H1 (cell line): Measurements from ENCODE around the gene GBP4. TPM values are rescaled to one million over a fixed set of nuclear protein-coding genes. Genes with fewer than 3 reads are reported as not detected.

Experiments used
- CTCF ChIA-PET: fragments of 300-600 bp; sonication (Branson Sonifier 250); formaldehyde crosslinking; loops from one replicate; lab custom pipeline; 2021; ENCODE audit not compliant: partially characterized antibody; lab: Charles Lee
- POLR2A ChIA-PET: fragments of 300-600 bp; sonication (Branson Sonifier 250); formaldehyde crosslinking; loops from one replicate; lab custom pipeline; 2021; ENCODE audit warnings: inconsistent platforms; ENCODE audit not compliant: partially characterized antibody; lab: Charles Lee
- DNase-seq, 2 experiments: peaks; one replicate each; pipeline versions ENCODE4 v3.0.0 to v3.0.0-alpha.2; 2010 to 2022; ENCODE audit warnings: low spot score in 2 of 2, low read depth in 1 of 2, mixed read lengths in 1 of 2
- FAIRE-seq: peaks from 2 replicates; lab custom pipeline; 2011; peaks lifted over from hg19 to GRCh38; lab: Jason Lieb, UNC
- H2AFZ ChIP-seq: 2 replicates; pipeline ENCODE4 v1.8.1; 2012; ENCODE audit warnings: low read length, inconsistent platforms
- H2AK5ac ChIP-seq: 2 replicates; pipeline ENCODE4 v1.6.1; 2013; ENCODE audit warnings: low read depth, low read length
- H2BK120ac ChIP-seq: replicated peaks from 2 replicates; pipeline ENCODE3; 2013; ENCODE audit warnings: low read depth, low read length, inconsistent platforms
- H2BK12ac ChIP-seq: 2 replicates; pipeline ENCODE4 v1.6.1; 2013; ENCODE audit warnings: low read depth, low read length
- H2BK15ac ChIP-seq: 2 replicates; pipeline ENCODE4 v1.6.1; 2013; ENCODE audit warnings: low read length
- H2BK20ac ChIP-seq: 2 replicates; pipeline ENCODE4 v1.6.1; 2013; ENCODE audit warnings: low read length
- H2BK5ac ChIP-seq: 2 replicates; pipeline ENCODE4 v1.6.1; 2013; ENCODE audit warnings: low read depth, low read length
- H3K14ac ChIP-seq: 2 replicates; pipeline ENCODE4 v1.6.1; 2013; ENCODE audit warnings: inconsistent platforms; ENCODE audit not compliant: insufficient read length
- H3K18ac ChIP-seq: 2 replicates; pipeline ENCODE4 v1.6.1; 2013; ENCODE audit warnings: low read length; ENCODE audit errors: extremely low read depth
- H3K23ac ChIP-seq: 2 replicates; pipeline ENCODE4 v1.6.1; 2013; ENCODE audit warnings: inconsistent platforms; ENCODE audit not compliant: insufficient read length
- H3K23me2 ChIP-seq: 2 replicates; pipeline ENCODE4 v1.6.1; 2013; ENCODE audit warnings: low read depth, low read length
- H3K27ac ChIP-seq: 2 replicates; pipeline ENCODE4 v1.6.1; 2011; ENCODE audit warnings: low read depth, low read length, inconsistent platforms
- H3K27me3 ChIP-seq, 4 experiments: replicated peaks in 1 of 4; 1 replicate in 1 of 4; 2 replicates in 3 of 4; pipeline versions ENCODE4 v1.6.1 to v1.8.1; 2011 to 2013; ENCODE audit warnings: low read length in 3 of 4, mild to moderate bottlenecking in 3 of 4, inconsistent platforms in 2 of 4, mixed read lengths in 2 of 4, moderate library complexity in 1 of 4; ENCODE audit not compliant: control insufficient read depth in 3 of 4, insufficient read depth in 3 of 4; ENCODE audit errors: extremely low read depth in 1 of 4
- H3K36me3 ChIP-seq, 4 experiments: 2 replicates each; pipeline versions ENCODE4 v1.6.1 to v1.8.1; 2011 to 2013; ENCODE audit warnings: mild to moderate bottlenecking in 4 of 4, low read length in 3 of 4, moderate library complexity in 2 of 4, control low read depth in 1 of 4, inconsistent platforms in 1 of 4; ENCODE audit not compliant: insufficient read depth in 4 of 4, control insufficient read depth in 2 of 4
- H3K4ac ChIP-seq: replicated peaks from 2 replicates; pipeline ENCODE3; 2013; ENCODE audit warnings: low read length, low read depth, mixed read lengths, inconsistent platforms; ENCODE audit not compliant: insufficient read length
- H3K4me1 ChIP-seq, 4 experiments: replicated peaks in 1 of 4; 1 replicate in 1 of 4; 2 replicates in 3 of 4; pipeline versions ENCODE4 v1.6.1 to v1.8.1; 2011 to 2013; ENCODE audit warnings: low read length in 3 of 4, inconsistent platforms in 2 of 4, mixed read lengths in 1 of 4; ENCODE audit not compliant: insufficient read depth in 4 of 4, control insufficient read depth in 3 of 4
- H3K4me2 ChIP-seq, 2 experiments: 2 replicates each; pipeline versions ENCODE4 v1.6.1 to v1.8.1; 2011 to 2013; ENCODE audit warnings: low read depth in 2 of 2, low read length in 2 of 2, control low read depth in 1 of 2, inconsistent platforms in 1 of 2, mild to moderate bottlenecking in 1 of 2; ENCODE audit not compliant: insufficient read depth in 1 of 2
- H3K4me3 ChIP-seq, 4 experiments: fragments of 200-600, 300-600 bp in 1 of 4; sonication (generic), shearing (Covaris generic), sonication (Bioruptor Twin) in 1 of 4; 2 replicates each; pipeline versions ENCODE4 v1.5.1 to v1.8.1; 2011 to 2016; ENCODE audit warnings: low read length in 4 of 4, low read depth in 3 of 4, control low read depth in 2 of 4, inconsistent platforms in 2 of 4, mild to moderate bottlenecking in 2 of 4, mixed read lengths in 1 of 4, moderate library complexity in 1 of 4; ENCODE audit not compliant: insufficient read depth in 2 of 4; ENCODE audit errors: extremely low read depth in 1 of 4
- H3K56ac ChIP-seq: replicated peaks from 2 replicates; pipeline ENCODE3; 2013; ENCODE audit warnings: low read depth, mild to moderate bottlenecking, mixed read lengths, low read length, inconsistent platforms; ENCODE audit not compliant: insufficient read length
- H3K79me1 ChIP-seq: 2 replicates; pipeline ENCODE4 v1.6.1; 2013; ENCODE audit warnings: low read depth, low read length, control low read depth
- H3K79me2 ChIP-seq, 2 experiments: 2 replicates each; pipeline versions ENCODE4 v1.6.1 to v1.8.1; 2012 to 2013; ENCODE audit warnings: low read length in 2 of 2, mild to moderate bottlenecking in 2 of 2, inconsistent platforms in 1 of 2; ENCODE audit not compliant: insufficient read depth in 2 of 2, control insufficient read depth in 1 of 2
- H3K9ac ChIP-seq, 4 experiments: replicated peaks in 1 of 4; 1 replicate in 1 of 4; 2 replicates in 3 of 4; pipeline versions ENCODE4 v1.6.1 to v1.8.1; 2011 to 2013; ENCODE audit warnings: low read depth in 3 of 4, low read length in 3 of 4, control low read depth in 2 of 4, mild to moderate bottlenecking in 2 of 4, moderate library complexity in 2 of 4, inconsistent platforms in 1 of 4; ENCODE audit errors: extremely low read depth in 1 of 4
- H3K9me3 ChIP-seq, 2 experiments: 2 replicates each; pipeline versions ENCODE4 v1.6.1 to v1.8.1; 2012 to 2013; ENCODE audit warnings: mild to moderate bottlenecking in 2 of 2, moderate library complexity in 2 of 2, control low read depth in 1 of 2, inconsistent platforms in 1 of 2, low read depth in 1 of 2, low read length in 1 of 2, mixed read lengths in 1 of 2; ENCODE audit not compliant: insufficient read depth in 2 of 2
- H4K20me1 ChIP-seq, 2 experiments: replicated peaks in 1 of 2; 2 replicates each; pipeline versions ENCODE3 to v1.8.1; 2011 to 2013; ENCODE audit warnings: inconsistent platforms in 2 of 2, low read length in 2 of 2, mild to moderate bottlenecking in 1 of 2; ENCODE audit not compliant: insufficient read depth in 2 of 2, control insufficient read depth in 1 of 2
- H4K5ac ChIP-seq: 2 replicates; pipeline ENCODE4 v1.6.1; 2013; ENCODE audit warnings: low read length, low read depth, mixed read lengths, inconsistent platforms; ENCODE audit not compliant: insufficient read length
- H4K8ac ChIP-seq: 2 replicates; pipeline ENCODE4 v1.8.0; 2013; ENCODE audit warnings: mild to moderate bottlenecking, moderate library complexity, low read length, inconsistent platforms; ENCODE audit not compliant: insufficient read depth; ENCODE audit errors: extremely low read depth
- H4K91ac ChIP-seq: replicated peaks from 2 replicates; pipeline ENCODE3; 2013; ENCODE audit warnings: low read length, mixed read lengths, inconsistent platforms; ENCODE audit not compliant: insufficient read length
- CTBP2 ChIP-seq: IDR thresholded peaks from 2 replicates; pipeline ENCODE4 v1.7.0; 2011; ENCODE audit warnings: borderline replicate concordance, mild to moderate bottlenecking, moderate library complexity, mixed read lengths, low read length; ENCODE audit not compliant: insufficient read depth, insufficient read length
- RBBP5 ChIP-seq: IDR thresholded peaks from 2 replicates; pipeline ENCODE4 v1.7.1; 2012; ENCODE audit warnings: low read depth, mild to moderate bottlenecking, inconsistent platforms, low read length, moderate library complexity, borderline replicate concordance
- SIRT6 ChIP-seq: IDR thresholded peaks from one replicate; pipeline ENCODE4 v1.7.1; 2012; ENCODE audit warnings: low read length, inconsistent platforms
- SIX5 ChIP-seq: IDR thresholded peaks from 2 replicates; pipeline ENCODE4 v1.6.1; 2011; ENCODE audit warnings: mild to moderate bottlenecking, low read depth, low read length
- SP2 ChIP-seq: IDR thresholded peaks from 2 replicates; pipeline ENCODE4 v1.6.1; 2012; ENCODE audit warnings: mild to moderate bottlenecking, low read length, inconsistent platforms
- WGBS, 2 experiments: shearing (Covaris generic) in 1 of 2; methylation state at CpG; one replicate each; pipeline versions ENCODE4 v1.1.6 to v1.1.7; 2013 to 2015; ENCODE audit warnings: low lambda C conversion rate in 2 of 2, mixed read lengths in 2 of 2, inconsistent platforms in 1 of 2, low coverage in 1 of 2, missing lambda C conversion rate in 1 of 2; ENCODE audit not compliant: insufficient replicate concordance in 2 of 2, insufficient coverage in 1 of 2, insufficient read length in 1 of 2; ENCODE audit errors: extremely low coverage in 1 of 2, missing lambda C conversion rate in 1 of 2; 5-methylcytosine and 5-hydroxymethylcytosine counted together
- polyA plus RNA-seq, 7 experiments: library from polyadenylated mRNA; depleted of rRNA in 3 of 7; stranded (reverse) in 5 of 7; unstranded in 2 of 7; fragments of >200 nt in 5 of 7; fragments of 200-250 nt in 2 of 7; gene quantifications; 1 replicate in 5 of 7; 2 replicates in 1 of 7; 4 replicates in 1 of 7; pipeline versions ENCODE4 v1.2.1 to v1.2.3, GENCODE V29; 2011 to 2013; ENCODE audit warnings: missing spikeins in 2 of 7, mixed read lengths in 2 of 7
- total RNA-seq: library from RNA; stranded (reverse); fragmentation: NEBNext Ultra II Directional; extraction: Animal tissue kit (Norgen Biotek cat#: 25700); gene quantifications from 2 replicates; pipeline ENCODE4 v1.2.1, GENCODE V29; 2021

GBP4 gene
- total and polyA plus RNA-seq, 2 of the 8 experiments (the other 6 are each of a cell fraction or from before 2014, with no cell fraction given), result 0.02 TPM; not detected in 1

DNA sequence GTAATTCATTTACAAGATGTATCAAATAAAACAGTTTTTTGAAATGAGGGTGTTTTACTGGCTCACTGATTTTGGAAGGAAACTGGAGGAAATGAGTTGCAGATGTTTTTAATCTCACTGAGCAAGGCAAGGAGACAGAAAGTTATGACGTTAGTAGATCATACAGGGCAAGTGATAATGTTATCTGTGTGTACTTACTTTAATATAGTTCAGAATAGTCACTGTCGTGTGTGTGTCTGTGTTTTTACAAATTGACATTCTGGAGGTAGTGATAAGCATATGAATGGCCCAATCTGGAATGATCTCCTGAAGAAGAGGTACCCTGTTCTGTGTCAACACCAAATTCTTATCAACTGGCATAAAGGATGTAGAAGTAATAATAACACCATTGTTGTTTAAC, 1.9 kb upstream of the GBP4 start:
- no peak for TF ChIP-seq SP2
- no peak for TF ChIP-seq SIX5
- no peak for TF ChIP-seq SIRT6
- no peak for TF ChIP-seq CTBP2
- no peak for TF ChIP-seq RBBP5
- Histone ChIP-seq H3K4ac (no peak overlapping the region), H3K18ac (no peak overlapping the region), H3K4me1 (no peaks in the 10 kb centered on the region), H4K5ac (no peak overlapping the region), H2AFZ (no peak overlapping the region), H2BK120ac (no peak overlapping the region), H3K36me3 (no peaks in the 10 kb centered on the region), H3K79me2 (no peaks in the 10 kb centered on the region), H3K79me1 (no peaks in the 10 kb centered on the region), H3K23me2 (no peaks in the 10 kb centered on the region), H3K23ac (no peak overlapping the region), H2BK20ac (no peak overlapping the region), H2BK15ac (no peak overlapping the region), H2AK5ac (no peak overlapping the region), H3K9me3 (peaks cover 9 to 12% of the 10 kb centered on the region in 2 experiments), H2BK5ac (no peak overlapping the region), H3K14ac (no peak overlapping the region), H3K4me2 (no peak overlapping the region), H4K20me1 (no peaks in the 10 kb centered on the region), H3K4me3 (no peak overlapping the region), H3K9ac (no peak overlapping the region), H2BK12ac (no peak overlapping the region), H3K27me3 (no peaks in the 10 kb centered on the region), H4K91ac (no peak overlapping the region), H3K27ac (no peak overlapping the region), H3K56ac (no peak overlapping the region), H4K8ac (no peak overlapping the region)
- FAIRE-seq (no peak), DNase-seq (no peak)
- ChIA-PET POLR2A (no interaction called here), CTCF (interaction anchor here (1.6 kb wide), 1 partner anchor 226 kb away, joined by 5 read pairs; no protein-coding TSS in a partner anchor)
- 85% methylated on average over 2 of the region's 2 CpGs; no CpG with 5 or more reads in 1 of the 2 experiments for WGBS, 2 experiments
